HEK293 (cell line): ENCODE measurements around the gene KLHL17.

ENCODE experiments used
- GLI2 ChIP-seq: fragments of 450-650 bp; formaldehyde crosslinking; IDR thresholded peaks from 2 replicates; pipeline ENCODE4; 2017; ENCODE audit warnings: missing biosample characterization, missing genetic modification characterization, low read depth, borderline replicate concordance
- GLIS2 ChIP-seq: fragments of 450-650 bp; formaldehyde crosslinking; IDR thresholded peaks from 2 replicates; pipeline ENCODE4 v1.5.1; 2016; ENCODE audit warnings: missing biosample characterization, missing genetic modification characterization
- IKZF3 ChIP-seq: fragments of 450-650 bp; IDR thresholded peaks from 2 replicates; pipeline ENCODE4 v1.5.0; 2018; ENCODE audit warnings: missing biosample characterization, mild to moderate bottlenecking, missing genetic modification characterization, moderate library complexity
- KLF1 ChIP-seq: fragments of 450-650 bp; formaldehyde crosslinking; IDR thresholded peaks from 2 replicates; pipeline ENCODE4 v1.5.1; 2016; ENCODE audit warnings: missing biosample characterization, missing genetic modification characterization
- ZBTB8A ChIP-seq: fragments of 450-650 bp; formaldehyde crosslinking; IDR thresholded peaks from 2 replicates; pipeline ENCODE4 v1.5.1; 2016; ENCODE audit warnings: missing biosample characterization, missing genetic modification characterization
- ZFP3 ChIP-seq: fragments of 450-650 bp; formaldehyde crosslinking; IDR thresholded peaks from 2 replicates; pipeline ENCODE4 v1.5.1; 2016; ENCODE audit warnings: low read depth, missing biosample characterization, missing genetic modification characterization
- ZNF140 ChIP-seq: fragments of 450-650 bp; formaldehyde crosslinking; IDR thresholded peaks from 2 replicates; pipeline ENCODE4 v1.5.1; 2016; ENCODE audit warnings: missing biosample characterization, missing genetic modification characterization
- ZNF157 ChIP-seq: fragments of 450-650 bp; formaldehyde crosslinking; IDR thresholded peaks from 2 replicates; pipeline ENCODE4 v1.5.1; 2016; ENCODE audit warnings: missing biosample characterization, missing genetic modification characterization
- ZNF223 ChIP-seq: fragments of 450-650 bp; formaldehyde crosslinking; IDR thresholded peaks from 2 replicates; pipeline ENCODE4 v1.5.1; 2016; ENCODE audit warnings: missing biosample characterization, missing genetic modification characterization
- ZNF292 ChIP-seq: fragments of 450-650 bp; formaldehyde crosslinking; IDR thresholded peaks from 2 replicates; pipeline ENCODE4 v1.5.1; 2016; ENCODE audit warnings: low read depth, missing biosample characterization, missing genetic modification characterization, borderline replicate concordance
- ZNF311 ChIP-seq: fragments of 450-650 bp; formaldehyde crosslinking; IDR thresholded peaks from 2 replicates; pipeline ENCODE4 v1.5.1; 2017; ENCODE audit warnings: missing biosample characterization, missing genetic modification characterization, borderline replicate concordance
- ZNF341 ChIP-seq: fragments of 450-650 bp; formaldehyde crosslinking; IDR thresholded peaks from 2 replicates; pipeline ENCODE4; 2016; ENCODE audit warnings: low read depth, missing biosample characterization, missing genetic modification characterization
- ZNF354C ChIP-seq: fragments of 450-650 bp; formaldehyde crosslinking; IDR thresholded peaks from 2 replicates; pipeline ENCODE4 v1.5.1; 2016; ENCODE audit warnings: missing biosample characterization, missing genetic modification characterization, low read depth, borderline replicate concordance
- ZNF404 ChIP-seq: fragments of 450-650 bp; formaldehyde crosslinking; IDR thresholded peaks from 2 replicates; pipeline ENCODE4 v1.5.1; 2017; ENCODE audit warnings: missing biosample characterization, missing genetic modification characterization
- ZNF501 ChIP-seq: fragments of 450-650 bp; formaldehyde crosslinking; IDR thresholded peaks from 2 replicates; pipeline ENCODE4 v1.5.1; 2016; ENCODE audit warnings: missing biosample characterization, missing genetic modification characterization
- ZNF530 ChIP-seq: fragments of 450-650 bp; formaldehyde crosslinking; IDR thresholded peaks from 2 replicates; pipeline ENCODE4 v1.5.1; 2016; ENCODE audit warnings: low read depth, missing biosample characterization, missing genetic modification characterization
- ZNF558 ChIP-seq: fragments of 450-650 bp; formaldehyde crosslinking; IDR thresholded peaks from 2 replicates; pipeline ENCODE4 v1.5.1; 2016; ENCODE audit warnings: missing biosample characterization, missing genetic modification characterization
- ZNF560 ChIP-seq: fragments of 450-650 bp; formaldehyde crosslinking; IDR thresholded peaks from 2 replicates; pipeline ENCODE4 v1.5.1; 2017; ENCODE audit warnings: missing biosample characterization, missing genetic modification characterization, borderline replicate concordance
- ZNF654 ChIP-seq: fragments of 450-650 bp; formaldehyde crosslinking; IDR thresholded peaks from 2 replicates; pipeline ENCODE4 v1.5.1; 2016; ENCODE audit warnings: low read depth, missing biosample characterization, missing genetic modification characterization
- ZNF664 ChIP-seq: fragments of 450-650 bp; formaldehyde crosslinking; IDR thresholded peaks from 2 replicates; pipeline ENCODE4 v1.5.1; 2016; ENCODE audit warnings: missing biosample characterization, missing genetic modification characterization
- ZNF76 ChIP-seq: fragments of 450-650 bp; formaldehyde crosslinking; IDR thresholded peaks from 2 replicates; pipeline ENCODE4; 2016; ENCODE audit warnings: low read depth, missing biosample characterization, missing genetic modification characterization, borderline replicate concordance
- ZNF791 ChIP-seq: fragments of 450-650 bp; formaldehyde crosslinking; IDR thresholded peaks from 2 replicates; pipeline ENCODE4 v1.5.1; 2016; ENCODE audit warnings: missing biosample characterization, missing genetic modification characterization
- ZSCAN23 ChIP-seq: fragments of 450-650 bp; formaldehyde crosslinking; IDR thresholded peaks from 2 replicates; pipeline ENCODE4 v1.5.1; 2016; ENCODE audit warnings: missing biosample characterization, missing genetic modification characterization
- TF ChIP-seq, protein P1 (sequence below): fragments of 450-650 bp; formaldehyde crosslinking; IDR thresholded peaks from 2 replicates; pipeline ENCODE4 v1.5.1; 2016; ENCODE audit warnings: missing biosample characterization, missing genetic modification characterization, borderline replicate concordance
- TF ChIP-seq, protein P2 (sequence below): fragments of 450-650 bp; formaldehyde crosslinking; IDR thresholded peaks from 2 replicates; pipeline ENCODE4 v1.5.1; 2017; ENCODE audit warnings: missing biosample characterization, missing genetic modification characterization
- TF ChIP-seq, protein P3 (sequence below): fragments of 450-650 bp; formaldehyde crosslinking; IDR thresholded peaks from 2 replicates; pipeline ENCODE4 v1.5.1; 2016; ENCODE audit warnings: missing biosample characterization, missing genetic modification characterization
- TF ChIP-seq, protein P4 (sequence below): fragments of 450-650 bp; formaldehyde crosslinking; IDR thresholded peaks from 2 replicates; pipeline ENCODE4 v1.5.1; 2017; ENCODE audit warnings: missing biosample characterization, missing genetic modification characterization

KLHL17 gene

DNA sequence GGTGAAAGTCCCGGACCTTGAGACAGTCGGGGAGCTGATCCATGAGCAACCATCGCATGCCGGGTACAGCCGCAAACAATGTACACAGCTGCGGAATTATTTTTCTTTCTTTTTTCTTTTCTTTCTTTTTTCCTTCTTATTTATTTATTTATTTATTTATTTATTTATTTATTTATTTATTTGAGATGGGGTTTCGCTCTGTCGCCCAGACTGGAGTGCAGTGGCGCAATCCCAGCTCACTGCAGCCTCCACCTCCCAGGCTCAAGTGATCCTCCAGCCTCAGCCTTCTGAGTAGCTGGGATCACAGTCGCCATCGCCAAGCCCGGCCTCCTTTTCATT lies 24.1 kb downstream of the KLHL17 start (continued):
- TF ChIP-seq, protein P1, sequence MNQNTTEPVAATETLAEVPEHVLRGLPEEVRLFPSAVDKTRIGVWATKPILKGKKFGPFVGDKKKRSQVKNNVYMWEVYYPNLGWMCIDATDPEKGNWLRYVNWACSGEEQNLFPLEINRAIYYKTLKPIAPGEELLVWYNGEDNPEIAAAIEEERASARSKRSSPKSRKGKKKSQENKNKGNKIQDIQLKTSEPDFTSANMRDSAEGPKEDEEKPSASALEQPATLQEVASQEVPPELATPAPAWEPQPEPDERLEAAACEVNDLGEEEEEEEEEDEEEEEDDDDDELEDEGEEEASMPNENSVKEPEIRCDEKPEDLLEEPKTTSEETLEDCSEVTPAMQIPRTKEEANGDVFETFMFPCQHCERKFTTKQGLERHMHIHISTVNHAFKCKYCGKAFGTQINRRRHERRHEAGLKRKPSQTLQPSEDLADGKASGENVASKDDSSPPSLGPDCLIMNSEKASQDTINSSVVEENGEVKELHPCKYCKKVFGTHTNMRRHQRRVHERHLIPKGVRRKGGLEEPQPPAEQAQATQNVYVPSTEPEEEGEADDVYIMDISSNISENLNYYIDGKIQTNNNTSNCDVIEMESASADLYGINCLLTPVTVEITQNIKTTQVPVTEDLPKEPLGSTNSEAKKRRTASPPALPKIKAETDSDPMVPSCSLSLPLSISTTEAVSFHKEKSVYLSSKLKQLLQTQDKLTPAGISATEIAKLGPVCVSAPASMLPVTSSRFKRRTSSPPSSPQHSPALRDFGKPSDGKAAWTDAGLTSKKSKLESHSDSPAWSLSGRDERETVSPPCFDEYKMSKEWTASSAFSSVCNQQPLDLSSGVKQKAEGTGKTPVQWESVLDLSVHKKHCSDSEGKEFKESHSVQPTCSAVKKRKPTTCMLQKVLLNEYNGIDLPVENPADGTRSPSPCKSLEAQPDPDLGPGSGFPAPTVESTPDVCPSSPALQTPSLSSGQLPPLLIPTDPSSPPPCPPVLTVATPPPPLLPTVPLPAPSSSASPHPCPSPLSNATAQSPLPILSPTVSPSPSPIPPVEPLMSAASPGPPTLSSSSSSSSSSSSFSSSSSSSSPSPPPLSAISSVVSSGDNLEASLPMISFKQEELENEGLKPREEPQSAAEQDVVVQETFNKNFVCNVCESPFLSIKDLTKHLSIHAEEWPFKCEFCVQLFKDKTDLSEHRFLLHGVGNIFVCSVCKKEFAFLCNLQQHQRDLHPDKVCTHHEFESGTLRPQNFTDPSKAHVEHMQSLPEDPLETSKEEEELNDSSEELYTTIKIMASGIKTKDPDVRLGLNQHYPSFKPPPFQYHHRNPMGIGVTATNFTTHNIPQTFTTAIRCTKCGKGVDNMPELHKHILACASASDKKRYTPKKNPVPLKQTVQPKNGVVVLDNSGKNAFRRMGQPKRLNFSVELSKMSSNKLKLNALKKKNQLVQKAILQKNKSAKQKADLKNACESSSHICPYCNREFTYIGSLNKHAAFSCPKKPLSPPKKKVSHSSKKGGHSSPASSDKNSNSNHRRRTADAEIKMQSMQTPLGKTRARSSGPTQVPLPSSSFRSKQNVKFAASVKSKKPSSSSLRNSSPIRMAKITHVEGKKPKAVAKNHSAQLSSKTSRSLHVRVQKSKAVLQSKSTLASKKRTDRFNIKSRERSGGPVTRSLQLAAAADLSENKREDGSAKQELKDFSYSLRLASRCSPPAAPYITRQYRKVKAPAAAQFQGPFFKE (tag by site-specific recombination): no peak
- TF ChIP-seq ZNF530 (tag by site-specific recombination): 0 out of 2 replicates have a peak, but pooled peaks have one; percentile 46
- TF ChIP-seq ZNF292 (tag by site-specific recombination): peak; percentile 65; the same call in 1 of the 2 replicates
- TF ChIP-seq GLIS2 (tag by site-specific recombination): peak; percentile 2; the same call in 1 of the 2 replicates
- TF ChIP-seq ZNF354C (tag by site-specific recombination): peak; percentile 84; the same call in 1 of the 2 replicates
- TF ChIP-seq ZBTB8A (tag by site-specific recombination): peak; percentile 83
- peak; percentile 75; the same call in 1 of the 2 replicates for TF ChIP-seq ZNF791 (tag by site-specific recombination)
- peak; percentile 31; the same call in 1 of the 2 replicates for TF ChIP-seq ZNF341 (tag by site-specific recombination)
- TF ChIP-seq ZNF140 (tag by site-specific recombination): peak; percentile 88
- no peak for TF ChIP-seq ZNF157 (tag by site-specific recombination)
- peak; percentile 82 for TF ChIP-seq ZNF558 (tag by site-specific recombination)
- peak; percentile 38; the same call in 1 of the 2 replicates for TF ChIP-seq ZNF501
- TF ChIP-seq ZNF654 (tag by site-specific recombination): peak; percentile 35
- TF ChIP-seq ZNF311 (tag by site-specific recombination): no peak
- no peak for TF ChIP-seq ZNF76 (tag by site-specific recombination)
- no peak for TF ChIP-seq IKZF3 (tag by site-specific recombination)
- no peak for TF ChIP-seq KLF1 (tag by site-specific recombination)
- TF ChIP-seq, protein P2, sequence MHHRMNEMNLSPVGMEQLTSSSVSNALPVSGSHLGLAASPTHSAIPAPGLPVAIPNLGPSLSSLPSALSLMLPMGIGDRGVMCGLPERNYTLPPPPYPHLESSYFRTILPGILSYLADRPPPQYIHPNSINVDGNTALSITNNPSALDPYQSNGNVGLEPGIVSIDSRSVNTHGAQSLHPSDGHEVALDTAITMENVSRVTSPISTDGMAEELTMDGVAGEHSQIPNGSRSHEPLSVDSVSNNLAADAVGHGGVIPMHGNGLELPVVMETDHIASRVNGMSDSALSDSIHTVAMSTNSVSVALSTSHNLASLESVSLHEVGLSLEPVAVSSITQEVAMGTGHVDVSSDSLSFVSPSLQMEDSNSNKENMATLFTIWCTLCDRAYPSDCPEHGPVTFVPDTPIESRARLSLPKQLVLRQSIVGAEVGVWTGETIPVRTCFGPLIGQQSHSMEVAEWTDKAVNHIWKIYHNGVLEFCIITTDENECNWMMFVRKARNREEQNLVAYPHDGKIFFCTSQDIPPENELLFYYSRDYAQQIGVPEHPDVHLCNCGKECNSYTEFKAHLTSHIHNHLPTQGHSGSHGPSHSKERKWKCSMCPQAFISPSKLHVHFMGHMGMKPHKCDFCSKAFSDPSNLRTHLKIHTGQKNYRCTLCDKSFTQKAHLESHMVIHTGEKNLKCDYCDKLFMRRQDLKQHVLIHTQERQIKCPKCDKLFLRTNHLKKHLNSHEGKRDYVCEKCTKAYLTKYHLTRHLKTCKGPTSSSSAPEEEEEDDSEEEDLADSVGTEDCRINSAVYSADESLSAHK: no peak
- peak; percentile 78; the same call in 1 of the 2 replicates for TF ChIP-seq ZNF664 (tag by site-specific recombination)
- TF ChIP-seq GLI2 (tag by site-specific recombination): peak; percentile 72; the same call in 1 of the 2 replicates
- peak; percentile 61; the same call in 1 of the 2 replicates for TF ChIP-seq ZNF223 (tag by site-specific recombination)
- TF ChIP-seq ZSCAN23 (tag by site-specific recombination): peak; percentile 26; the same call in 1 of the 2 replicates
- TF ChIP-seq ZNF404 (tag by site-specific recombination): 0 out of 2 replicates have a peak, but pooled peaks have one; percentile 44
- TF ChIP-seq, protein P3, sequence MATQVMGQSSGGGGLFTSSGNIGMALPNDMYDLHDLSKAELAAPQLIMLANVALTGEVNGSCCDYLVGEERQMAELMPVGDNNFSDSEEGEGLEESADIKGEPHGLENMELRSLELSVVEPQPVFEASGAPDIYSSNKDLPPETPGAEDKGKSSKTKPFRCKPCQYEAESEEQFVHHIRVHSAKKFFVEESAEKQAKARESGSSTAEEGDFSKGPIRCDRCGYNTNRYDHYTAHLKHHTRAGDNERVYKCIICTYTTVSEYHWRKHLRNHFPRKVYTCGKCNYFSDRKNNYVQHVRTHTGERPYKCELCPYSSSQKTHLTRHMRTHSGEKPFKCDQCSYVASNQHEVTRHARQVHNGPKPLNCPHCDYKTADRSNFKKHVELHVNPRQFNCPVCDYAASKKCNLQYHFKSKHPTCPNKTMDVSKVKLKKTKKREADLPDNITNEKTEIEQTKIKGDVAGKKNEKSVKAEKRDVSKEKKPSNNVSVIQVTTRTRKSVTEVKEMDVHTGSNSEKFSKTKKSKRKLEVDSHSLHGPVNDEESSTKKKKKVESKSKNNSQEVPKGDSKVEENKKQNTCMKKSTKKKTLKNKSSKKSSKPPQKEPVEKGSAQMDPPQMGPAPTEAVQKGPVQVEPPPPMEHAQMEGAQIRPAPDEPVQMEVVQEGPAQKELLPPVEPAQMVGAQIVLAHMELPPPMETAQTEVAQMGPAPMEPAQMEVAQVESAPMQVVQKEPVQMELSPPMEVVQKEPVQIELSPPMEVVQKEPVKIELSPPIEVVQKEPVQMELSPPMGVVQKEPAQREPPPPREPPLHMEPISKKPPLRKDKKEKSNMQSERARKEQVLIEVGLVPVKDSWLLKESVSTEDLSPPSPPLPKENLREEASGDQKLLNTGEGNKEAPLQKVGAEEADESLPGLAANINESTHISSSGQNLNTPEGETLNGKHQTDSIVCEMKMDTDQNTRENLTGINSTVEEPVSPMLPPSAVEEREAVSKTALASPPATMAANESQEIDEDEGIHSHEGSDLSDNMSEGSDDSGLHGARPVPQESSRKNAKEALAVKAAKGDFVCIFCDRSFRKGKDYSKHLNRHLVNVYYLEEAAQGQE (tag by site-specific recombination): peak; percentile 78
- TF ChIP-seq, protein P4, sequence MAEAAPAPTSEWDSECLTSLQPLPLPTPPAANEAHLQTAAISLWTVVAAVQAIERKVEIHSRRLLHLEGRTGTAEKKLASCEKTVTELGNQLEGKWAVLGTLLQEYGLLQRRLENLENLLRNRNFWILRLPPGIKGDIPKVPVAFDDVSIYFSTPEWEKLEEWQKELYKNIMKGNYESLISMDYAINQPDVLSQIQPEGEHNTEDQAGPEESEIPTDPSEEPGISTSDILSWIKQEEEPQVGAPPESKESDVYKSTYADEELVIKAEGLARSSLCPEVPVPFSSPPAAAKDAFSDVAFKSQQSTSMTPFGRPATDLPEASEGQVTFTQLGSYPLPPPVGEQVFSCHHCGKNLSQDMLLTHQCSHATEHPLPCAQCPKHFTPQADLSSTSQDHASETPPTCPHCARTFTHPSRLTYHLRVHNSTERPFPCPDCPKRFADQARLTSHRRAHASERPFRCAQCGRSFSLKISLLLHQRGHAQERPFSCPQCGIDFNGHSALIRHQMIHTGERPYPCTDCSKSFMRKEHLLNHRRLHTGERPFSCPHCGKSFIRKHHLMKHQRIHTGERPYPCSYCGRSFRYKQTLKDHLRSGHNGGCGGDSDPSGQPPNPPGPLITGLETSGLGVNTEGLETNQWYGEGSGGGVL (tag by site-specific recombination): no peak
- 0 out of 2 replicates have a peak, but pooled peaks have one; percentile 20 for TF ChIP-seq ZFP3
- peak; percentile 51; the same call in 1 of the 2 replicates for TF ChIP-seq ZNF560 (tag by site-specific recombination)
